SK-N-MC (cell line): ENCODE measurements around the gene WDR26.
"Not testable (repeated sequence)": the region's sequence is repeated elsewhere in the genome, so short reads cannot be mapped to it uniquely, and the experiment has no call there.

Experiments
- DNase-seq: peaks from one replicate; pipeline ENCODE4 v3.0.0-alpha.2; 2011; ENCODE audit warnings: low read depth, low spot score
- H3K27ac ChIP-seq: fragments of 200-600 bp; sonication (generic); 2 replicates; pipeline ENCODE4 v1.5.1; 2016; ENCODE audit warnings: mixed run types
- H3K36me3 ChIP-seq: fragments of 200-600 bp; sonication (generic); 2 replicates; pipeline ENCODE4 v1.6.1; 2017; ENCODE audit warnings: antibody characterized with exemption, low read length, mixed read lengths; ENCODE audit not compliant: insufficient read depth
- H3K4me3 ChIP-seq: fragments of 200-600 bp; sonication (generic); 2 replicates; pipeline ENCODE4 v1.5.1; 2016
- H3K9ac ChIP-seq: fragments of 200-600 bp; sonication (generic); 2 replicates; pipeline ENCODE4 v1.8.0; 2017; ENCODE audit warnings: mixed run types, mixed read lengths; ENCODE audit not compliant: insufficient read length
- H3K9me3 ChIP-seq: fragments of 200-600 bp; sonication (generic); 2 replicates; pipeline ENCODE4 v1.6.1; 2017; ENCODE audit warnings: low read depth, mild to moderate bottlenecking, antibody characterized with exemption, low read length, moderate library complexity, mixed read lengths
- EZH2 ChIP-seq: fragments of 200-600 bp; sonication (generic); IDR thresholded peaks from one replicate; pipeline ENCODE4 v1.6.1; 2017; ENCODE audit warnings: antibody characterized with exemption
- FOXP2 ChIP-seq: optimal IDR thresholded peaks from 2 replicates; pipeline ENCODE3; 2011; ENCODE audit warnings: mild to moderate bottlenecking, moderate library complexity; ENCODE audit not compliant: insufficient read depth; ENCODE audit errors: extremely low read length, control extremely low read depth
- POLR2AphosphoS5 ChIP-seq: IDR thresholded peaks from 2 replicates; pipeline ENCODE4 v1.6.1; 2012; ENCODE audit warnings: mild to moderate bottlenecking, low read depth, low read length, borderline replicate concordance

WDR26 gene

DNA sequence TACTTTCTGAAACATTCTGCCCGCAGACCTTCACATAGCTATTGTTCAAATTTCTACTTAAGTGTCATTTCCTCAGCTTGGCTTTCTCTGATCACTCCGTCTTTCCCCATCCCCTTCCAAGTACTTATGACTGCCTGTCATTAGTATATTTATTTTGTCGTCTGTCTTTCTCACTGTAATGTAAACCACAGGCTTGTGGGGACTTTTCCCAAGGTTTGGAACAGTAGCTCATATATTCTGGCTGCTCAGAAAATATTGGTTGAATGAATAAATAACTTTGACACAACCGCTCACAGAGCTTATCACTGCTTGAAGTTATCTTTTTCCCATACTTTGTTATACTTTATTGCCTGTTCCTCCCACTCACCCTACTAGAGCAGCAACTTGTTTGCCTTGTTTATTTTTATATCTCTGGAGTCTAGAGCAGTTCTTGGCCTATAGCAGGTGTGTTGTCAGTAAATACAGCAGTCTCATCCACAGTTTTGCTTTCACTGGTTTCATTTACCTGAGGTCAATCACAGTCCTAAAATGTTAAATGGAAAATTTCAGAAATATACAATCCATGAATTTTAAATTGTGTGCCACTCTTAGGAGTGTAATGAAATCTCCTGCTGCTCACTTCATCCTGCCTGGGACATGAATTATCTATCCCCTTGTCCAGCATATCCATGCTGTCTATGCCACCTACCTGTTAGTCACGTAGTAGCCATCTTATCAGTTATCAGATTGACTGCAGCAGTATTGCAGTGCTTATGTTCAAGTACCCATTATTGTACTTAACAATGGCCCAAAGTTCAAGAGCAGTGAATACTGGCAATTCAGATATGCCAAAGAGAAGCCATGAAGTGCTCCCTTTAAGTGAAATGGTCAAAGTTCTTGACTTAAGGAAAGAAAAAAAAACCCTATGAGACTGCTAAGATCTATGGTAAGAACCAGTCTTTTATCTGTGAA is 80.3 kb downstream of the WDR26 start:
- TF ChIP-seq FOXP2 (no peak), POLR2AphosphoS5 (no peak), EZH2 (no peak)
- Histone ChIP-seq H3K4me3 (no peak overlapping the region), H3K27ac (no peak overlapping the region), H3K9me3 (no peaks in the 10 kb centered on the region), H3K36me3 (no peaks in the 10 kb centered on the region), H3K9ac (no peak overlapping the region)
- no peak for DNase-seq

DNA sequence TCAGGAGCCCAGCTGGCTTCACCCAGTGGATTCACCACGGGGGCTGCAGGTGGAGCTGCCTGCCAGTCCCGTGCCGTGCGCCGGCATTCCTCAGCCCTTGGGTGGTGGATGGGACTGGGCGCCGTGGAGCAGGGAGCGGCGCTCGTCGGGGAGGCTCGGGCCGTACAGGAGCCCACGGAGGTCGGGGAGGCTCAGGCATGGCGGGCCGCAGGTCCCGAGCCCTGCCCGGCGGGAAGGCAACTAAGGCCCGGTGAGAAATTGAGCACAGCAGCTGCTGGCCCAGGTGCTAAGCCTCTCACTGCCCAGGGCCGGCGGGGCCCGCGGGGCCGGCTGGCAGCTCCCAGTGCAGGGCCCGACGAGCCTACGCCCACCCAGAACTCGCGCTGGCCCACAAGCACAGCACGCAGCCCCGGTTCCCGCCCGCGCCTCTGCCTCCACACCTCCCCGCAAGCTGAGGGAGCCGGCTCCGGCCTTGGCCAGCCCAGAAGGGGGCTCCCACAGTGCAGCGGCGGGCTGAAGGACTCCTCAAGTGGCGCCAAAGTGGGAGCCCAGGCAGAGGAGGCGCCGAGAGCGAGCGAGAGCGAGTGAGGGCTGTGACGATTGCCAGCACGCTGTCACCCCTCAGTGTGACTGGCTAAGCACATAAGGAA is 82.0 kb downstream of the WDR26 start:
- not testable (repeated sequence) for H3K9ac ChIP-seq, H3K27ac ChIP-seq, DNase-seq, H3K36me3 ChIP-seq, H3K9me3 ChIP-seq, H3K4me3 ChIP-seq

DNA sequence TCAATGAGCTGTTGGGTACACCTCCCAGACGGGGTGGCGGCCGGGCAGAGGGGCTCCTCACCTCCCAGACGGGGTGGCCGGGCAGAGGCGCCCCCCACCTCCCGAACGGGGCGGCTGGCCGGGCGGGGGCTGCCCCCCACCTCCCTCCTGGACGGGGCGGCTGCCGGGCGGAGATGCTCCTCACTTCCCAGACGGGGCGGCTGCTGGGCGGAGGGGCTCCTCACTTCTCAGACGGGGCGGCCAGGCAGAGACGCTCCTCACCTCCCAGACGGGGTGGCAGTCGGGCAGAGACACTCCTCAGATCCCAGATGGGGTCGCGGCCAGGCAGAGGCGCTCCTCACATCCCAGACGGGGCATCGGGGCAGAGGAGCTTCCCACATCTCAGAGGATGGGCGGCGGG is 84.9 kb downstream of the WDR26 start:
- not testable (repeated sequence) for DNase-seq, H3K9me3 ChIP-seq, H3K27ac ChIP-seq, H3K36me3 ChIP-seq, H3K9ac ChIP-seq, H3K4me3 ChIP-seq

DNA sequence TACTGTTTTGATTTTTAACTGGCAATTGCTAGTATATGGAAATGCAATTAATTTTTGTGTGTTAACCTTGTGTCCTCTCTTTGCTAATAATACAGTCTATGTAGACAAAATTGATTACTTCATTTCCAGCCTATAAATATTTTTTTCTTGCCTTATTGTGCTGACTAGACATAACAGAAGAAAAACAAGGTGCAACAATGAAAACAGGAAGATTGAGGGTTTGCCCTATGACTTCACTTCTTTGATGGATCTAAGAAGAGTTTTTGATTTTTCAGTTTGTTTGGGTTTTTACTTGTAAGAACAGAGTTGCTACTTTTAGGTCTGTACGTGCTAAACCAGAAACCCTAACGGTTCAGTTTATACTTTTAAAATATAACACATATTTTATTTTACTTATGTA is 86.5 kb downstream of the WDR26 start:
- no peak overlapping the region for H3K4me3 ChIP-seq
- no peak for DNase-seq
- peaks cover 5% of the 10 kb centered on the region; the same call in 1 of the 2 replicates for H3K9me3 ChIP-seq
- TF ChIP-seq EZH2 (no peak), POLR2AphosphoS5 (no peak), FOXP2 (no peak)
- H3K9ac ChIP-seq, result no peak overlapping the region
- no peak overlapping the region for H3K27ac ChIP-seq
- H3K36me3 ChIP-seq, result no peaks in the 10 kb centered on the region

DNA sequence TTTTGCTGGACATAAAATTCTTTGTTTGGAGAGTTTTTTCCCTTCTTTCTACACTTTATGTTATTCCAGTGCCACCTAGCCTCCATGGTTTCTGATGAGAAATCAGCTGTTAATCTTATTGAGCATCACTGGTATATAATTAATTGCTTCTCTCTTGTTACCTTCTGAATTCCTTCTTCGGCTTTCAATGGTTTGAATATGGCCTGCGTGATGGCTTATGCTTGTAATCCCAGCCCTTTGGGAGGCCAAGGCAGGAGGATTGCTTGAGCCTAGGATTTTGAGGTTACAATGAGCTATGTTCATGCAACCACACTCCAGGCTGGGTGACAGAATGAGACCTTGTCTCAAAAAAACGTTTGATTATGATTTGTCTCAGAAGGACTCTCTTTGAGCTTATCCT is 90.9 kb downstream of the WDR26 start:
- peaks cover 9% of the 10 kb centered on the region; the same call in 1 of the 2 replicates for H3K9me3 ChIP-seq
- TF ChIP-seq EZH2 (no peak), FOXP2 (no peak), POLR2AphosphoS5 (no peak)
- DNase-seq, result no peak
- no peak overlapping the region for H3K9ac ChIP-seq
- H3K36me3 ChIP-seq, result no peaks in the 10 kb centered on the region
- no peak overlapping the region for H3K4me3 ChIP-seq
- no peak overlapping the region for H3K27ac ChIP-seq

DNA sequence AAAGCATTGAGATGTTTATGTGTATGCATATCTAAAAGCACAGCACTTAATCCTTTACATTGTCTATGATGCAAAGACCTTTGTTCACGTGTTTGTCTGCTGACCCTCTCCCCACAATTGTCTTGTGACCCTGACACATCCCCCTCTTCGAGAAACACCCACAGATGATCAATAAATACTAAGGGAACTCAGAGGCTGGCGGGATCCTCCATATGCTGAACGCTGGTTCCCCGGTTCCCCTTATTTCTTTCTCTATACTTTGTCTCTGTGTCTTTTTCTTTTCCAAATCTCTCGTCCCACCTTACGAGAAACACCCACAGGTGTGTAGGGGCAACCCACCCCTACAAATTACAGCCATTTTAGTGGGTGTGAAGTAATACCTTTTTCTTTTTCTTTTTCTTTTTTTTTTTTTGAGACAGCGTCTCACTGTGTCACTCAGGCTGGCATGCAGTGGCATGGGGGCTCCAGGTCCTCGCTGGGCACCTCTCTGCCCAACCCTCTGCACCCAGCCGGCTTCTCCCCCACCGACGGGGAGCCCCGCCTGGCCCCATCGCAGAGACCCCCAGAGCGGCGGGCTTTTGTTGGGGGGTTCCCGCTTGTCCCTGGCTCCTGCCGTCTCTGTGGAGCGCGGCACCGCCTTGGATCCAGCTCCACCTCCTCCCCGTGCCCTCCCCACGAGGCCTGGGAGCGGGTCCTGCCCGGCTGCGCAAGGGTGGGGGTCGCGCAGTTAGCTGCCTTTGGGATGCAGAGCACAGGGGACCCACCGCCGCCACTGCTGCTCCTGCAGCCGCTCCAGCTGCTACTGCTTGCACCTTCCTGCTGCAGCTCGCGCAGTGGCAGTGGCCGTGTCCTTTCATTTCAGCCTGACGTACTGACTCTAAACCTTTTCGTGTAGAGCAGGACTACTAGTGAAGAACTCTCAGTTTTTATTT is 93.9 kb downstream of the WDR26 start:
- not testable (repeated sequence) for H3K27ac ChIP-seq, H3K9ac ChIP-seq, H3K9me3 ChIP-seq, H3K36me3 ChIP-seq, DNase-seq, H3K4me3 ChIP-seq

DNA sequence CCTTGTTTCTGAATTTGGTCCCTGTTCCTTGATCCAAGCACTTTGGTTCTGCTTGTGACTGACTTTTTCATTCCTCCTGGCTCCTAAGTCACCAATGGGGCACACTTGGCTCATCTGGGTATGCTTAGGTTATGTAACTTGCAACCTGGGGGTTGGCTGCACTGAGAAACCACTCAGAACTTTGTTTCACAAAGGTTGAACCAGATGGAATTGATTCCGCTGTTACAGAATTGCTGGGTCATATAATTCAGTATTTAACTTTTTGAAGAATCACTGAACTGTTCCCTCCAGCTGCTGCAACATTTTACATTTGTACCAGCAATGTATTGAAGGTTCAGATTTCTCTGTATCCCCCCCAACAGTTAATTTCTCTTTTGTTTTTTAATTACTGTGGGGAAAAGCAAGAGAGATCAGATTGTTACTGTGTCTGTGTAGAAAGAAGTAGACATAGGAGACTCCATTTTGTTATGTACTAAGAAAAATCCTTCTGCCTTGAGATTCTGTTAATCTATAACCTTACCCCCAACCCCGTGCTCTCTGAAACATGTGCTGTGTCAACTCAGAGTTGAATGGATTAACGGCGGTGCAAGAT is 95.1 kb downstream of the WDR26 start:
- Histone ChIP-seq H3K9me3 (peaks cover 9% of the 10 kb centered on the region; the same call in 1 of the 2 replicates), H3K36me3 (no peaks in the 10 kb centered on the region), H3K9ac (no peak overlapping the region), H3K27ac (no peak overlapping the region), H3K4me3 (no peak overlapping the region)
- DNase-seq, result no peak
- TF ChIP-seq FOXP2 (no peak), EZH2 (no peak), POLR2AphosphoS5 (no peak)

DNA sequence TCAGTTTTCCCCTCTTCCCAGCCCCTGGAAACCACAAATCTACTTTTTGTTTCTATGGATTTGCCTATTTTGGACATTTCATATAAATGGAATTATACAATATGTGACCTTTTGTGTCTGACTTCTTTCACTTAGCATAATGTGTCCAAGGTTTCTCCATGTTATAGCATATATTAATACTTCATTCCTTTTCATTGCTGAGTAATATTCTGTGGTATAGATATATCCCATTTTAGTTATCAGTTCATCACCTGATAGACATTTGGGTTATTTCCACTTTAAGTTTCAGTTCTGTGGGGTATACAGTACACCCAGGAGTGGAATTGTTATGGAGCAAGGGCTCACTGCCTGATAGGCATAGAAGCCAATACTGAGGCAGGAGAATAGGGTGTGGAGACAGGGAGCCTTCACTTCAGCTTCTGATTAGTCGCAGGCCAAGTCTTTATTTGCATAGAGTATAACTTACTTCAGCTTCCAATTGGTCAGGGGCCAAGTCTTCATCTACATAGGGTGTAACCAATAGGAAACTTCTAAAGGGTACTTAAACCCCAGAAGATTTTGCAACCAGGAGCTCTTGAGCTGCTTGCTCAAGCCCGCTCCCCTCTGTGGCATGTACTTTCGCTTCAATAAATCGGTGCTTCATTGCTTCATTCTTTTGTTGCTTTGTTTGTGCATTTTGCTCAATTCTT is 96.3 kb downstream of the WDR26 start:
- no peak for DNase-seq
- Histone ChIP-seq H3K9ac (no peak overlapping the region), H3K36me3 (no peaks in the 10 kb centered on the region), H3K27ac (no peak overlapping the region), H3K9me3 (peaks cover 4% of the 10 kb centered on the region; the same call in 1 of the 2 replicates), H3K4me3 (no peak overlapping the region)
- no peak for TF ChIP-seq POLR2AphosphoS5
- no peak for TF ChIP-seq FOXP2
- TF ChIP-seq EZH2, result no peak
